CD14-positive monocyte (primary cell): ENCODE results near the gene RIPOR3. TPM values are rescaled to one million over a fixed set of nuclear protein-coding genes. Genes with fewer than 3 reads are reported as not detected.

Experiments
- DNase-seq, 3 donors: peaks; one replicate each; pipeline ENCODE4 v3.0.0-alpha.2; 2011 to 2022
- H2AFZ ChIP-seq: 2 replicates; pipeline ENCODE4 v1.6.0; 2012; ENCODE audit warnings: mild to moderate bottlenecking, low read depth, low read length, inconsistent platforms; ENCODE audit not compliant: insufficient read depth, poor library complexity, severe bottlenecking
- H3K27ac ChIP-seq, 2 donors: 1 replicate in 1 of 2; 2 replicates in 1 of 2; pipeline ENCODE4 v1.5.1; 2012 to 2013; ENCODE audit warnings: low read length in 2 of 2, control low read depth in 1 of 2, inconsistent platforms in 1 of 2, low read depth in 1 of 2, mild to moderate bottlenecking in 1 of 2
- H3K27me3 ChIP-seq, 2 donors: one replicate each; pipeline versions ENCODE4 v1.6.0 to v1.6.1; 2011 to 2013; ENCODE audit warnings: low read length in 2 of 2; ENCODE audit not compliant: control insufficient read depth in 2 of 2, insufficient read depth in 2 of 2
- H3K36me3 ChIP-seq, 2 donors: replicated peaks in 1 of 2; 1 replicate in 1 of 2; 2 replicates in 1 of 2; pipeline versions ENCODE4 v1.5.1 to v1.6.1; 2012 to 2013; ENCODE audit warnings: low read length in 2 of 2, control low read depth in 1 of 2, inconsistent platforms in 1 of 2, mild to moderate bottlenecking in 1 of 2; ENCODE audit not compliant: insufficient read depth in 2 of 2, control insufficient read depth in 1 of 2
- H3K4me1 ChIP-seq, 2 donors: 1 replicate in 1 of 2; 2 replicates in 1 of 2; pipeline versions ENCODE4 v1.5.1 to v1.6.1; 2012 to 2013; ENCODE audit warnings: low read length in 2 of 2, control low read depth in 1 of 2, inconsistent platforms in 1 of 2, mild to moderate bottlenecking in 1 of 2, moderate library complexity in 1 of 2; ENCODE audit not compliant: insufficient read depth in 2 of 2, control insufficient read depth in 1 of 2
- H3K4me2 ChIP-seq: replicated peaks from 2 replicates; pipeline ENCODE3; 2012; ENCODE audit warnings: low read length, moderate library complexity, mild to moderate bottlenecking; ENCODE audit not compliant: poor library complexity, severe bottlenecking; ENCODE audit errors: extremely low read depth
- H3K4me3 ChIP-seq, 3 experiments: fragments of 200-600 bp in 1 of 3; sonication (generic) in 1 of 3; replicated peaks in 1 of 3; 1 replicate in 2 of 3; 2 replicates in 1 of 3; pipeline ENCODE4 v1.5.1; 2011 to 2013; ENCODE audit warnings: low read length in 3 of 3, mild to moderate bottlenecking in 3 of 3, control low read depth in 2 of 3, low read depth in 2 of 3, inconsistent platforms in 1 of 3, moderate library complexity in 1 of 3
- H3K79me2 ChIP-seq: 2 replicates; pipeline ENCODE4 v1.6.0; 2012; ENCODE audit warnings: mild to moderate bottlenecking, control low read depth, inconsistent platforms, low read length, moderate library complexity; ENCODE audit not compliant: insufficient read depth
- H3K9ac ChIP-seq: 2 replicates; pipeline ENCODE4 v1.6.0; 2017; ENCODE audit warnings: low read length, mild to moderate bottlenecking; ENCODE audit not compliant: insufficient read depth, poor library complexity, severe bottlenecking
- H3K9me3 ChIP-seq, 2 donors: replicated peaks in 1 of 2; 1 replicate in 1 of 2; 2 replicates in 1 of 2; pipeline versions ENCODE4 v1.5.1 to v1.6.1; 2012 to 2013; ENCODE audit warnings: low read length in 2 of 2, control low read depth in 1 of 2; ENCODE audit not compliant: control insufficient read depth in 1 of 2, insufficient read depth in 1 of 2
- H4K20me1 ChIP-seq: 2 replicates; pipeline ENCODE4 v1.6.0; 2012; ENCODE audit warnings: mild to moderate bottlenecking, low read length, control low read depth, moderate library complexity; ENCODE audit not compliant: insufficient read depth
- H3K27ac Mint-ChIP-seq, 7 donors: one replicate each; pipeline ENCODE4 v1.8.0; 2020; ENCODE audit warnings: mild to moderate bottlenecking in 7 of 7, mixed read lengths in 7 of 7, moderate library complexity in 6 of 7, inconsistent platforms in 2 of 7
- H3K27me3 Mint-ChIP-seq, 3 donors: one replicate each; pipeline ENCODE4 v1.8.0; 2021 to 2022; ENCODE audit warnings: low read depth in 3 of 3, mild to moderate bottlenecking in 3 of 3, mixed read lengths in 3 of 3, moderate library complexity in 3 of 3, inconsistent platforms in 1 of 3
- H3K36me3 Mint-ChIP-seq, 2 donors: one replicate each; pipeline ENCODE4 v1.8.0; 2020; ENCODE audit warnings: mixed read lengths in 2 of 2, inconsistent platforms in 1 of 2, mild to moderate bottlenecking in 1 of 2
- H3K4me1 Mint-ChIP-seq: one replicate; pipeline ENCODE4 v1.8.0; 2020; ENCODE audit warnings: mild to moderate bottlenecking, mixed read lengths
- H3K4me3 Mint-ChIP-seq, 2 donors: one replicate each; pipeline ENCODE4 v1.8.0; 2020; ENCODE audit warnings: mild to moderate bottlenecking in 2 of 2, mixed read lengths in 2 of 2, moderate library complexity in 1 of 2
- H3K9me3 Mint-ChIP-seq, 7 donors: one replicate each; pipeline ENCODE4 v1.8.0; 2020 to 2022; ENCODE audit warnings: mixed read lengths in 7 of 7, mild to moderate bottlenecking in 6 of 7, moderate library complexity in 6 of 7, inconsistent platforms in 2 of 7
- WGBS: methylation state at CpG from one replicate; pipeline ENCODE4 v1.1.5; 2013; ENCODE audit warnings: missing lambda C conversion rate; ENCODE audit not compliant: insufficient coverage; 5-methylcytosine and 5-hydroxymethylcytosine counted together
- intact Hi-C, 2 donors: fragments of 100-400 bp; cut with micrococcal nuclease; formaldehyde crosslinking; loops; one replicate each; pipeline versions ENCODE4 v1.15.0 to v1.15.1; 2023
- polyA plus RNA-seq, 3 donors: library from polyadenylated mRNA; depleted of rRNA in 1 of 3; unstranded in 2 of 3; stranded (reverse) in 1 of 3; fragments of 300-500 nt in 2 of 3; fragments of >200 nt in 1 of 3; fragmentation: Illumina TruSeq in 2 of 3; gene quantifications; 1 replicate in 2 of 3; 2 replicates in 1 of 3; pipeline ENCODE4 v1.2.3, GENCODE V29; 2012 to 2021
- TF ChIP-seq, protein P1 (sequence below): fragments of 200-600 bp; IDR thresholded peaks from one replicate; pipeline ENCODE4 v1.8.0; 2022; ENCODE audit warnings: antibody characterized with exemption, mild to moderate bottlenecking

Gene RIPOR3
- polyA plus RNA-seq, 3 donors, result not detected

DNA sequence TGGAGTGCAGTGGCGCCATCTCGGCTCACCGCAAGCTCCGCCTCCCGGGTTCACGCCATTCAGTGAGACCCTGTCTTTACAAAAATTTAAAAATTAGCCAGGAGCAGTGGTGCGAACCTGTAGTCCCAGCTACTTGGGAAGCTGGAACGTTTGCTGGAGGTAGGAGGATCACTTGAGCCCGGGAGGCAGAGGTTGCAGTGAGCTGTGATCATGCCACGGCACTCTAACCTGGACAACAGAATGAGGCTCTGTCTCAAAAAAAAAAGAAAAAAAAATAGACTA is 34.3 kb upstream of the RIPOR3 start:
- Histone ChIP-seq H3K27me3 (no peaks in the 10 kb centered on the region), H3K4me1 (peaks cover 6 to 7% of the 10 kb centered on the region in 2 donors), H3K27ac (no peak overlapping the region), H3K9ac (no peak overlapping the region), H2AFZ (no peak overlapping the region), H3K9me3 (no peaks in the 10 kb centered on the region), H3K4me3 (no peak overlapping the region), H4K20me1 (no peaks in the 10 kb centered on the region), H3K36me3 (no peaks in the 10 kb centered on the region), H3K79me2 (no peaks in the 10 kb centered on the region), H3K4me2 (no peak overlapping the region)
- Mint-ChIP-seq H3K27me3 (peaks cover 3 to 10% (median 4%) of the 10 kb centered on the region in 3 donors), H3K36me3 (no peaks in the 10 kb centered on the region), H3K4me3 (no peak overlapping the region), H3K27ac (no peak overlapping the region), H3K9me3 (no peaks in the 10 kb centered on the region), H3K4me1 (peaks cover 7% of the 10 kb centered on the region)
- no peak for DNase-seq
- intact Hi-C loops, result no loop called here
- TF ChIP-seq, protein P1, sequence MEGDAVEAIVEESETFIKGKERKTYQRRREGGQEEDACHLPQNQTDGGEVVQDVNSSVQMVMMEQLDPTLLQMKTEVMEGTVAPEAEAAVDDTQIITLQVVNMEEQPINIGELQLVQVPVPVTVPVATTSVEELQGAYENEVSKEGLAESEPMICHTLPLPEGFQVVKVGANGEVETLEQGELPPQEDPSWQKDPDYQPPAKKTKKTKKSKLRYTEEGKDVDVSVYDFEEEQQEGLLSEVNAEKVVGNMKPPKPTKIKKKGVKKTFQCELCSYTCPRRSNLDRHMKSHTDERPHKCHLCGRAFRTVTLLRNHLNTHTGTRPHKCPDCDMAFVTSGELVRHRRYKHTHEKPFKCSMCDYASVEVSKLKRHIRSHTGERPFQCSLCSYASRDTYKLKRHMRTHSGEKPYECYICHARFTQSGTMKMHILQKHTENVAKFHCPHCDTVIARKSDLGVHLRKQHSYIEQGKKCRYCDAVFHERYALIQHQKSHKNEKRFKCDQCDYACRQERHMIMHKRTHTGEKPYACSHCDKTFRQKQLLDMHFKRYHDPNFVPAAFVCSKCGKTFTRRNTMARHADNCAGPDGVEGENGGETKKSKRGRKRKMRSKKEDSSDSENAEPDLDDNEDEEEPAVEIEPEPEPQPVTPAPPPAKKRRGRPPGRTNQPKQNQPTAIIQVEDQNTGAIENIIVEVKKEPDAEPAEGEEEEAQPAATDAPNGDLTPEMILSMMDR, result no peak
- WGBS, result 96% methylated on average over 9 of the region's 10 CpGs

DNA sequence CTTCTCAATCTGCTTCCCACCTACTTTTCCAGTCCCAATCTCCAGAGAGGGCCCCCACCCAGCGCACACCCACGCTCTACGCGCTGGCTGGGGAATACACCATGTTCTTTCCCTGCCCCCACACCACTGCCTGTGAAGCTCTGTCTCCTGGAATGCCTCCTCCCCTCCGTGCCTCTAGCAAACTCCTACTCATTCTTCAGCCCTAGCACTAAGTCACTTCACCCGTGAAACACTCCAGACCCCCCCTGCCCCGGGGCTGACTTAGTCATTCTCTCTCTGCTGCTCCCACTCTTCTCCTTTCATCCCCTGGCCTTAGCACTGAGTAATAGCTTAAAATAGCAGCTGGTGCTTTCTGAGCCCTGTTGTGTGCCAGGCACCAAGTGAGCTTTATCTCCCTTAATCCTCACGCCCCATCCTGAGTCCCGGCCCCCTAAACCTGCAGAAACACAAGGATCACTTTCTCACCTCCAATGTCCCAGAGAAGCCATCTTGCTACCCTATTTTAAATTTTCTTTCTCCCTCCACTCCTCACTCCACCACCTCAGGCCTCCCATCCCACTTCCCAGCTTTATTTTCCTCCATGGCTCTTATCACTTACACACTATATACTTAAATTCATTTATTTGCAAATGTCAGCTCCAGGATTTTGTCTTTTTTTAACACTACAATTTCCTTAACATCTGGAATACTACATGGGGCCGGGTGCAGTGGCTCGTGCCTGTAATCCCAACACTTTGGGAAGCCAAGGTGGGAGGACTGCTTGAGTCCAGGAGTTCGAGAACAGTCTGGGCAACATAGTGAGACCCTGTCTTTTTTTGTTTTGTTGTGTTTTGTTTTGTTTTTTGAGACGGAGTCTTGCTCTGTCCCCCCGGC is 33.7 kb upstream of the RIPOR3 start:
- Histone ChIP-seq H3K27ac (no peak overlapping the region), H3K4me2 (no peak overlapping the region), H3K27me3 (no peaks in the 10 kb centered on the region), H2AFZ (no peak overlapping the region), H3K79me2 (no peaks in the 10 kb centered on the region), H3K4me3 (no peak overlapping the region), H3K36me3 (no peaks in the 10 kb centered on the region), H3K9ac (no peak overlapping the region), H3K9me3 (no peaks in the 10 kb centered on the region), H4K20me1 (no peaks in the 10 kb centered on the region), H3K4me1 (peaks cover under 1% of the 10 kb centered on the region in 2 donors)
- TF ChIP-seq, protein P1, result no peak
- WGBS, result 95% methylated on average over 13 of the region's 14 CpGs
- Mint-ChIP-seq H3K9me3 (no peaks in the 10 kb centered on the region), H3K27me3 (peaks cover 0 to 5% (median 4%) of the 10 kb centered on the region in 3 donors), H3K36me3 (no peaks in the 10 kb centered on the region), H3K4me1 (peaks cover 2% of the 10 kb centered on the region), H3K4me3 (no peak overlapping the region), H3K27ac (no peak overlapping the region)
- intact Hi-C loops, result no loop called here
- no peak for DNase-seq
